AG09319 (cell line): ENCODE measurements around the gene NVL.
"Not testable (repeated sequence)": the region's sequence is repeated elsewhere in the genome, so short reads cannot be mapped to it uniquely, and the experiment has no call there.

Experiments
- DNase-seq: peaks from one replicate; pipeline ENCODE4 v3.0.0-alpha.2; 2010; ENCODE audit warnings: low read depth; ENCODE audit errors: extremely low read depth
- CTCF ChIP-seq: IDR thresholded peaks from 2 replicates; pipeline ENCODE4 v1.5.1; 2011; ENCODE audit warnings: low read depth, mild to moderate bottlenecking, inconsistent platforms, low read length, moderate library complexity

NVL gene

GRCh38 chr1:224212618-224213061 is 117.3 kb downstream of the NVL start:
- TF ChIP-seq CTCF: no peak
- no peak for DNase-seq

GRCh38 chr1:224211206-224211962 is 118.6 kb downstream of the NVL start:
- no peak for TF ChIP-seq CTCF
- DNase-seq: no peak

DNA sequence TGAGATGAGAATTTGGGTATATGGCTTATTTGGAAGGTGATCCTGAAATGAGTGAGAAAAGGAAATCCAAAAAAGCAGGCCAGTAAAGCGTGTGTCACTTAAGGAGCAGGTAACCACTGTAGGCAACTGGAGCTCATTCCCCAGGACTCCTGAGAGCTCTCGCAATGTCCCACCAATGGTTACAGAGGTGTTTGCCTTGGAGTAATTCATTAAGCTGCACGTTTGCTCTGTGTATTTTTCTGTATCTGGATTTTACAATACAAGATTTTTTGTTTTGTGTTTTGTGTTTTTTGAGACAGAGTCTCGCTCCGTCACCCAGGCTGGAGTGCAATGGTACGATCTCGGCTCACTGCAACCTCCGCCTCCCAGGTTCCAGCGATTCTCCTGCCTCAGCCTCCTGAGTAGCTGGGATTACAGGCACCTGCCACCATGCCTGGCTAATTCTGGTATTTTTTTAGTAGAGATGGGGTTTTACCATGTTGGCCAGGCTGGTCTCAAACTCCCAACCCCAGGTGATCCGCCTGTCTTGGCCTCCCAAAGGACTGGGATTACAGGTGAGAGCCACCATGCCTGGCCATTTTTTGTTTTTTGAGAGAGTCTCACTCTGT is 123.9 kb downstream of the NVL start:
- not testable (repeated sequence) for DNase-seq

DNA sequence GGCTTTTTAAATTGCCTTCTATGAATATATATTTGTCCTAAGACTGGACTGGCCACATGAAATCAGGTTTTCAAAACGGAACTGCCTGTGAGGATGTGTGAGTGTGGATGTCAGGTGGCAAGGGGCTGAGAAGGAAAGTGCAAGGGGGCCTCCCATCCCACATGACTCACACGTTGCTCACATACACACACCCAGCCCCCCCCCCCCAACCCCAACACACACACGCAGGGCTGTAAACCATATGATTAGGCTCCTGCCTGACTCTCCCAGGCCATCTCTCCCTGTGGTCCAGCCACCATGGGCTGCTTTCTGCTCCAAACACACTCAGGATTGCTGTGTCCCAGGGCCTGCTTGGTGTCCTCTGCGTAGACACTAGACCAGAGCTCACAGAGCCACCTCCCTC is 124.5 kb downstream of the NVL start:
- TF ChIP-seq CTCF: no peak
- no peak for DNase-seq

DNA sequence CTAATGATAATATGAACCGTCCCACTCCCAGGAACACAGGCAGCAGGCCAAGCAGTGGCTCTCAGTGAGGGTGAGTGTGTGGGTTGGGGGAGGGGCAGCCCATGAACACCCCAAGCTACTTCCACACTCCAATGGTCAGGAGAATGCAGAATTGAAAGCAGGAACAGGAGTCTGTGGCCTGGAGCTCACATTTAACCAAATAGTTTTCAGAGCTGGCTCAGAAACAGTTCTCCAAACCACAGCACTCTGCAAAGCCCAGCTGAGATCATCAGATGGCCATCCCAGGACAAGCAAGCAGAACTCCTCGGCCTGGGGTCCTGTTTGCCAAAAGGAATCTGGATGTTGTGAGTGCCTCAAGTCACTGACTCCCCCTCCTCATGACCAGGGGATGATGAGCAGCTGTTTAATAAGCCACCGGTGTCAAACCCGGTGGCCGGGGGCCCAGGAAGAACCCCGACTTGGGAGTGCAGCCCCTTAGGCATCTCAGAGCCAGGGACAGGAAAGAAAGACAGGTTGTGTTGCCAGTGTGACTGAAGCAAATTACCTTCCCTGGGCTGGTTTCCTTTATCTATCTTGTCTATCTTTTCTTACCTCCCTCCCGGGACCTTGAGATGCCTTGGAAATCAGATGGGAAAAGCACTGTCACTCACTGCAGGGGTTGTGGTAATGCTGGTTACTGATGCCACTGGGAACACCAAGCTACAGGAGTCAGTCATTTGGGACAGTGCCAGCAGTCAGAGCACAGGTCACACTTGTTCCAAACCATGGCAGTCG is 126.5 kb downstream of the NVL start:
- no peak for TF ChIP-seq CTCF
- DNase-seq: no peak

- no peak for TF ChIP-seq CTCF
- DNase-seq: no peak
Measured at GRCh38 chr1:224201853-224202252, 128.1 kb downstream of the NVL start.

- no peak for DNase-seq
- no peak for TF ChIP-seq CTCF
Measured at GRCh38 chr1:224201383-224201782, 128.6 kb downstream of the NVL start.
